ENCODE measurements around the gene TMEM250. TPM values are rescaled to one million over a fixed set of nuclear protein-coding genes. Genes with fewer than 3 reads are reported as not detected.
A peak's percentile ranks its signal among the peaks of the same experiment; 100 is the strongest.

The TMEM250 gene
- total RNA-seq (10 to 100 TPM; 16.1 to 18.2 TPM), polyA plus RNA-seq (10 to 100 TPM in 1 of 2 donors, 1 to 10 TPM in 1; 6.7 to 19.5 TPM)

GRCh38 chr9:136118320-136119060 lies at the start of gene TMEM250:
Gene TMEM250, minus strand, starts transcription at chr9:136118875. Its CDS starts 1,975 bp downstream, at chr9:136116900.
- H3K9me3 ChIP-seq (ENCODE audit: control insufficient read depth in 4 of 4, low read length in 3 of 4) = no peaks in the 10 kb centered on the region
- peak within 1 kb of the TSS; percentile 50 to 72 for H3K9ac ChIP-seq (ENCODE audit: low read depth in 1 of 2, low read length in 2 of 2)
- no peak for TF ChIP-seq HNF4A (conservative IDR thresholded peaks at IDR 0.05)
- TF ChIP-seq ZBTB33 (IDR thresholded peaks at IDR 0.05) = no peak
- TF ChIP-seq REST (IDR thresholded peaks at IDR 0.05) = peak; percentile 12
- no peak for TF ChIP-seq JUND (IDR thresholded peaks at IDR 0.05)
- TF ChIP-seq ATF3 (IDR thresholded peaks at IDR 0.05) = no peak
- TF ChIP-seq FOXA2 (IDR thresholded peaks at IDR 0.05) = no peak
- peak in 1 of 2 donors; percentile 75 for TF ChIP-seq EGR1 (IDR thresholded peaks at IDR 0.05; ENCODE audit: low read depth in 2 of 2)
- TF ChIP-seq RAD21 (IDR thresholded peaks at IDR 0.05) = peak in 1 of 2 donors; percentile 41
- TF ChIP-seq TAF1 (conservative IDR thresholded peaks at IDR 0.05) = no peak
- peak; percentile 30 for TF ChIP-seq SP1 (IDR thresholded peaks at IDR 0.05)
- TF ChIP-seq MAX (IDR thresholded peaks at IDR 0.05) = no peak
- no peak for TF ChIP-seq RXRA (IDR thresholded peaks at IDR 0.05)
- peak; percentile 19 for TF ChIP-seq FOXA1 (IDR thresholded peaks at IDR 0.05)
- TF ChIP-seq CTCF (IDR thresholded peaks at IDR 0.05; ENCODE audit: low read depth, low read length, missing input control) = peak; percentile 0
- no peak for TF ChIP-seq HNF4G (IDR thresholded peaks at IDR 0.05)
- no peak for TF ChIP-seq YY1 (IDR thresholded peaks at IDR 0.05)
- no peak for TF ChIP-seq NR2F2 (IDR thresholded peaks at IDR 0.05)
- TF ChIP-seq GABPA (IDR thresholded peaks at IDR 0.05 in 1 of 2, conservative IDR thresholded peaks at IDR 0.05 in 1 of 2) = peak in 1 of 2 donors; percentile 52
- H3K36me3 ChIP-seq (ENCODE audit: control insufficient read depth in 4 of 4, insufficient read depth in 3 of 4, low read depth in 1 of 4, low read length in 3 of 4) = peaks cover 0 to 5% (median 3%) of the 10 kb centered on the region in 4 donors
- WGBS = under 1% methylated on average over 112 of the region's 112 CpGs
- H3K27ac ChIP-seq (ENCODE audit: low read depth in 1 of 2, low read length in 2 of 2) = peak within 1 kb of the TSS; percentile 71 to 95
- H3K4me3 ChIP-seq (ENCODE audit: low read depth in 1 of 3, low read length in 3 of 3) = peak within 1 kb of the TSS; percentile 63 to 93 (median 65)
- DNase-seq (ENCODE audit: low spot score) = peak; percentile 96
- H3K4me1 ChIP-seq (ENCODE audit: control insufficient read depth in 4 of 4, insufficient read depth in 4 of 4, low read length in 3 of 4) = peaks cover 10 to 37% (median 27%) of the 10 kb centered on the region in 4 donors
- H3K27me3 ChIP-seq (ENCODE audit: control insufficient read depth in 4 of 4, insufficient read depth in 4 of 4, low read length in 3 of 4) = no peaks in the 10 kb centered on the region

Data from liver (tissue), 9 donors.